Brain microvascular endothelial cell (primary cell): ENCODE data around the gene NRXN2.

ENCODE experiments used
- DNase-seq: peaks from one replicate; pipeline ENCODE4 v3.0.0-alpha.2; 2020
- H3K27ac ChIP-seq: fragments of 250-450 bp; sonication (Bioruptor Pico); 2 replicates; pipeline ENCODE4 v1.5.1; 2020; ENCODE audit warnings: mild to moderate bottlenecking, moderate library complexity
- H3K27me3 ChIP-seq: fragments of 250-450 bp; sonication (Bioruptor Pico); replicated peaks from 2 replicates; pipeline ENCODE4 v1.5.1; 2020; ENCODE audit warnings: mild to moderate bottlenecking
- H3K36me3 ChIP-seq: fragments of 250-450 bp; sonication (Bioruptor Pico); replicated peaks from 2 replicates; pipeline ENCODE4 v1.5.1; 2020; ENCODE audit warnings: mild to moderate bottlenecking
- H3K4me3 ChIP-seq: 2 replicates; pipeline ENCODE4 v1.5.1; 2011; ENCODE audit warnings: low read depth, mild to moderate bottlenecking, control low read depth, low read length, moderate library complexity
- in situ Hi-C: cut with HindIII; loops from 2 replicates; pipeline ENCODE4 v1.10.0; 2017; ENCODE audit warnings: low sequenced_read_pairs, low pct_ligation_motif_present
- TF ChIP-seq, protein P1 (sequence below): IDR thresholded peaks from 2 replicates; pipeline ENCODE4 v1.5.1; 2011; ENCODE audit warnings: low read depth, mild to moderate bottlenecking, moderate library complexity, low read length, control low read depth, inconsistent platforms; ENCODE audit errors: missing control alignments

Gene NRXN2

DNA sequence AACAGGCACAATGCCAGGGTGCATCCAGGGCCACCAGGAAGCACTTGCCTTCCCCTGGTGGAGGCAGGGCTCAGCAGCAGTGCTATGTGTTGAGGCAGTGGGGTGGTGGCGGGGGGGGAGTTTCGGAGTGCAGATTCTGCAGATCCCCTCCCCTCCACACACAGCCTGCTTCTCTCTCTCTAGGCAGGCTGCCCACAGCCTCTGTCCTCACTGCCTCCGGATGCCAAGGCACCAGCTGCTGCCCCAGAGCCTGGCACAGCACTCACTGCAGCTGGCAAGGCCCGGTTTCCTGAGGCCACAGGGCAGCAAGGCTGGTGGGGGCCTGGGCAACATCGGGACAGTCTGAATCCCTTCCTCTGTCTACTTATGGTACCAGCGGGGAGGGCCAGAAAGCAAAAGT is 35.8 kb downstream of the NRXN2 start:
- DNase-seq, result no peak
- Histone ChIP-seq H3K27me3 (peaks cover 14% of the 10 kb centered on the region), H3K4me3 (no peak overlapping the region), H3K36me3 (no peaks in the 10 kb centered on the region), H3K27ac (no peak overlapping the region)
- TF ChIP-seq, protein P1, sequence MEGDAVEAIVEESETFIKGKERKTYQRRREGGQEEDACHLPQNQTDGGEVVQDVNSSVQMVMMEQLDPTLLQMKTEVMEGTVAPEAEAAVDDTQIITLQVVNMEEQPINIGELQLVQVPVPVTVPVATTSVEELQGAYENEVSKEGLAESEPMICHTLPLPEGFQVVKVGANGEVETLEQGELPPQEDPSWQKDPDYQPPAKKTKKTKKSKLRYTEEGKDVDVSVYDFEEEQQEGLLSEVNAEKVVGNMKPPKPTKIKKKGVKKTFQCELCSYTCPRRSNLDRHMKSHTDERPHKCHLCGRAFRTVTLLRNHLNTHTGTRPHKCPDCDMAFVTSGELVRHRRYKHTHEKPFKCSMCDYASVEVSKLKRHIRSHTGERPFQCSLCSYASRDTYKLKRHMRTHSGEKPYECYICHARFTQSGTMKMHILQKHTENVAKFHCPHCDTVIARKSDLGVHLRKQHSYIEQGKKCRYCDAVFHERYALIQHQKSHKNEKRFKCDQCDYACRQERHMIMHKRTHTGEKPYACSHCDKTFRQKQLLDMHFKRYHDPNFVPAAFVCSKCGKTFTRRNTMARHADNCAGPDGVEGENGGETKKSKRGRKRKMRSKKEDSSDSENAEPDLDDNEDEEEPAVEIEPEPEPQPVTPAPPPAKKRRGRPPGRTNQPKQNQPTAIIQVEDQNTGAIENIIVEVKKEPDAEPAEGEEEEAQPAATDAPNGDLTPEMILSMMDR, result no peak
- in situ Hi-C loops, result no loop called here

DNA sequence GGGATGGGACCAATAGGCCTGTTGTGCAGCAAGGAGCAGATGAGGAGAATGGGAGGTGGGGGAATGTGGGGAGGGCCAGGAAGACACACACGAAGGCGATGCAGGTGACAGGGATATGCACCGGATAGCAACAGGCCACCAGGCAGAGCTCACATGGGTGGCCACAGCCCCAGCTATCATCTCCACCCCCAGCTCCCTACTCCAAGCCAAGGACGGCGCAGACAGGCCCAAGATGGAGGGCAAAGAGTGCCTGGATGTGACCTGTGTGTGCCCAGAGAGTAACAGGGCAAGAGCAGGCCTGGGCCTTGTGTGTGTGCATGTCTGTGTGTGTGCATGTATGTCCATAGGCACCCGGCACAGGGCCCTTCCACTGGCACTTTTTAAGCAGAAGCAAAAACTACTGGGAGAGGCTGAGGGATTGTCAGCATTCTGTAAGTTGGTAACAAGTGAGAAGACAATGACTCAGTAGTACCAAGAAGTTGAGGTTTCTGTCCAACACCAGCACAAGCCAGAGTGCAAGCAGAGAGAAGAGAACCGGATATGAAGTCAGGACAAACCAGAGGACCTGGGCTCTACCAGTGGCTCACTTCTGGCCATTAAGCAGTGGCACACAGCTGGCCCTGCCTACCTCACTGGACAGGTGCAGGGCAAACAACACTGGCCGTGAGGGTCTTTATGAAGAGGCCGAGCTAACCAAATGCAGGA is 36.4 kb downstream of the NRXN2 start:
- DNase-seq, result no peak
- in situ Hi-C loops, result no loop called here
- TF ChIP-seq, protein P1, result no peak
- H3K36me3 ChIP-seq, result no peaks in the 10 kb centered on the region
- no peak overlapping the region for H3K27ac ChIP-seq
- H3K4me3 ChIP-seq, result no peak overlapping the region
- H3K27me3 ChIP-seq, result peaks cover 8% of the 10 kb centered on the region

DNA sequence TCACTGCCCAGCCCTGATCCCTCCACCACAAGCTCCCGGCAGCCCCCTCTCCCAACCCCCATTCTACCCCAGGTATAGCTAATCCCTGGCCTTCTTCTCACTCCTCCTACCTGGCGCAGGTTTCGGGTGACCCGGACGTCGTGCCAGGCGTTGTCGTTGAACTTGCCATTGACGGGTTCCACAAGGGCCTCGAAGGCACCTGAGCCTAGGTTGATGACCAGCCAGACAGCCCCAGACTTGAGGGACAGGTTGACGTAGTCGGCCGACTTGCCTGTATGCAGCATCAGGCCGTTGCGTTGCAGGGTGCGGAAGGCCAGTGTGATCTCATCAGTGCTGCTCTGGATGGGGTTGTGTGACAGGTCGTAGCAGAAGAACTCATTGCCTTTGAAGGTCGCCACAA is 37.5 kb downstream of the NRXN2 start:
- H3K36me3 ChIP-seq, result no peaks in the 10 kb centered on the region
- in situ Hi-C loops, result no loop called here
- peaks cover 8% of the 10 kb centered on the region for H3K27me3 ChIP-seq
- no peak overlapping the region for H3K27ac ChIP-seq
- no peak for DNase-seq
- TF ChIP-seq, protein P1, result no peak
- H3K4me3 ChIP-seq, result no peak overlapping the region

DNA sequence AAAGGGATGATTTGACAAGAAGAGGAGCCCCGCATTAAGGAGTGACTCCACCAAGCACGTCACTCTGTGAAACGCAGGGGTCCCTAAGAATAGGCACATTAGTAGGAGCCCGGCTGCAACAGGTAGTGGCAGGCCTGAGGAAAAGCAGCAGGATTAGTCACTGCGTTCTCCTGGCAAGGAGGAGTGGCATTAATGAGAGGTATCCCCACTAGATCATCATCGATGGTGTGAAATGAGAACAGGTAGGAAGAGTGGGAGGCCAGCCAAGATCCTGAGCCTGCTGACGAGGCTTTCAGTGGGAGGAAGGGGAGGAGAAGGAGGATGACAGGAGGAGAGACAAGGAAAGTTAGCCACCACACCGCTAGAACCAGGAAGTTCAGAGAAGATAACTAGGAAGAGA is 38.6 kb downstream of the NRXN2 start:
- in situ Hi-C loops, result no loop called here
- DNase-seq, result no peak
- H3K4me3 ChIP-seq, result no peak overlapping the region
- H3K36me3 ChIP-seq, result no peaks in the 10 kb centered on the region
- TF ChIP-seq, protein P1, result no peak
- H3K27me3 ChIP-seq, result peaks cover 8% of the 10 kb centered on the region
- no peak overlapping the region for H3K27ac ChIP-seq

DNA sequence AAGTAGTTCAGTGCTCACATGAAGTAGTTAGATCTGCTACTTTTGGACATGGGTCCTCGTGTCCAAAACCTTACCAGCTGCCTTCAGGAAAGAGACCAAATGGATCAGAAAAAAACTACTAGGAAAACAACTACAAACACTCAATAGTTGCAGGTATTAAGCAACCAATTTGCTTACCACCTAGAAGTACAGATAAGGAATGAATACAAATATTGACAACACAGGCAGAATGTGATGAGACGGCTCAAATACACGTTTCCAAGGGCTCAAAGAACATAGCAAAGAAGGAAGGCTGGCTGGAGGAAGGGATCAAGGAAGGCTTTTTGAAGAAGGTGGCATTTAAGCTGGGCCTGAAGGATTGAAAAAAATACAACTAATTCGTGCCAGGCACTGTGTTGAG is 41.8 kb downstream of the NRXN2 start:
- H3K27ac ChIP-seq, result no peak overlapping the region
- TF ChIP-seq, protein P1, result no peak
- in situ Hi-C loops, result no loop called here
- no peak overlapping the region for H3K4me3 ChIP-seq
- no peak for DNase-seq
- peaks cover 10% of the 10 kb centered on the region for H3K27me3 ChIP-seq
- H3K36me3 ChIP-seq, result no peaks in the 10 kb centered on the region

DNA sequence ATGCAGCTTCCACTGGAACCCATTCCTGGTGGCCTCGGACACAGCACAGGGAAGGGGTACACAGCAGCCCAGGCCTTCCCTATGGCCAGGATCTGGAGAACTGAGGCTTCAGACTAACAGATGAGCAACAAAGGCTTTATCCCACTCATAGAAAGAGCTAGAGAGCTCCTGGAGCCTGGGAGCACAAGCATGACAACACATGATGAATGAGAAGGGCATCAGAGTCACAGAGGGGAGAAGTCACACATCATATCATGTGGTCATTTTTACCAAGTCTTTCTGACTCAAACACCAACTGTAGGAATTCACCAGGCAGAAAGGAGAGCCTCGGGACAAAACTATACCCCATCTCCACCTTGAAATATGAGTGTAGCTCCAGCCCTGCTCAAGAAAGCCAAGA is 43.2 kb downstream of the NRXN2 start:
- H3K27me3 ChIP-seq, result peaks cover 10% of the 10 kb centered on the region
- no peak overlapping the region for H3K4me3 ChIP-seq
- no peak for DNase-seq
- in situ Hi-C loops, result no loop called here
- no peaks in the 10 kb centered on the region for H3K36me3 ChIP-seq
- H3K27ac ChIP-seq, result no peak overlapping the region
- TF ChIP-seq, protein P1, result no peak
